Effector memory CD8-positive, alpha-beta T cell (primary cell): Measurements from ENCODE around the gene PTPRK.
A peak's percentile ranks its signal among the peaks of the same experiment; 100 is the strongest.

Experiments used
- ATAC-seq: fragments of 150-1000 bp; cut with Tn5 transposase; replicated peaks from 2 replicates; pipeline ENCODE4 v1.10.0; 2021; ENCODE audit warnings: mild to moderate bottlenecking, moderate library complexity
- DNase-seq, 3 experiments: peaks; one replicate each; pipeline ENCODE4 v3.0.0; 2021
- H3K27ac Mint-ChIP-seq, 2 donors: one replicate each; pipeline ENCODE4 v1.8.0; 2022; ENCODE audit warnings: mild to moderate bottlenecking in 2 of 2, mixed read lengths in 2 of 2, moderate library complexity in 2 of 2
- H3K27me3 Mint-ChIP-seq, 2 donors: one replicate each; pipeline ENCODE4 v1.8.0; 2022; ENCODE audit warnings: mixed read lengths in 2 of 2
- H3K36me3 Mint-ChIP-seq: one replicate; pipeline ENCODE4 v1.8.0; 2022; ENCODE audit warnings: mild to moderate bottlenecking, moderate library complexity, mixed read lengths; ENCODE audit not compliant: insufficient read depth
- H3K4me1 Mint-ChIP-seq, 2 donors: one replicate each; pipeline ENCODE4 v1.8.0; 2022; ENCODE audit warnings: low read depth in 2 of 2, mixed read lengths in 2 of 2
- H3K4me3 Mint-ChIP-seq, 2 donors: one replicate each; pipeline ENCODE4 v1.8.0; 2022; ENCODE audit warnings: mild to moderate bottlenecking in 2 of 2, mixed read lengths in 2 of 2, moderate library complexity in 2 of 2
- H3K9me3 Mint-ChIP-seq, 2 donors: one replicate each; pipeline ENCODE4 v1.8.0; 2022; ENCODE audit warnings: mixed read lengths in 2 of 2

PTPRK gene

GRCh38 chr6:128124713-128125112 lies 395.7 kb downstream of the PTPRK start:
- H3K4me1 Mint-ChIP-seq, result no peaks in the 10 kb centered on the region
- no peaks in the 10 kb centered on the region for H3K9me3 Mint-ChIP-seq
- H3K36me3 Mint-ChIP-seq, result peaks cover 4% of the 10 kb centered on the region
- ATAC-seq (no peak), DNase-seq (no peak)
- no peak overlapping the region for H3K27ac Mint-ChIP-seq
- H3K4me3 Mint-ChIP-seq, result no peak overlapping the region
- H3K27me3 Mint-ChIP-seq, result no peaks in the 10 kb centered on the region

- DNase-seq, result no peak
- Mint-ChIP-seq H3K4me3 (no peak overlapping the region), H3K4me1 (no peaks in the 10 kb centered on the region), H3K9me3 (no peaks in the 10 kb centered on the region), H3K27ac (no peak overlapping the region), H3K27me3 (no peaks in the 10 kb centered on the region), H3K36me3 (peaks cover 4% of the 10 kb centered on the region)
- ATAC-seq, result no peak
These were observed 398.8 kb downstream of the PTPRK start for GRCh38 chr6:128121610-128122009.

GRCh38 chr6:128121190-128121589 lies 399.2 kb downstream of the PTPRK start:
- H3K4me3 Mint-ChIP-seq, result no peak overlapping the region
- no peak overlapping the region for H3K27ac Mint-ChIP-seq
- ATAC-seq (no peak), DNase-seq (no peak)
- no peaks in the 10 kb centered on the region for H3K27me3 Mint-ChIP-seq
- H3K4me1 Mint-ChIP-seq, result no peaks in the 10 kb centered on the region
- peaks cover 3% of the 10 kb centered on the region for H3K36me3 Mint-ChIP-seq
- H3K9me3 Mint-ChIP-seq, result no peaks in the 10 kb centered on the region

- ATAC-seq (no peak), DNase-seq (no peak)
- no peaks in the 10 kb centered on the region for H3K36me3 Mint-ChIP-seq
- H3K9me3 Mint-ChIP-seq, result peaks cover 3 to 7% of the 10 kb centered on the region in 2 donors
- H3K27me3 Mint-ChIP-seq, result no peaks in the 10 kb centered on the region
- no peak overlapping the region for H3K4me3 Mint-ChIP-seq
- no peak overlapping the region for H3K27ac Mint-ChIP-seq
- H3K4me1 Mint-ChIP-seq, result no peaks in the 10 kb centered on the region
These were observed 402.0 kb downstream of the PTPRK start for GRCh38 chr6:128118401-128118800.

GRCh38 chr6:128117916-128118315 lies 402.5 kb downstream of the PTPRK start:
- DNase-seq (no peak), ATAC-seq (no peak)
- Mint-ChIP-seq H3K9me3 (peaks cover 3 to 7% of the 10 kb centered on the region in 2 donors), H3K36me3 (no peaks in the 10 kb centered on the region), H3K4me3 (no peak overlapping the region), H3K27me3 (no peaks in the 10 kb centered on the region), H3K4me1 (peaks cover 1% of the 10 kb centered on the region in 2 donors), H3K27ac (no peak overlapping the region)

GRCh38 chr6:128114164-128114563 lies 406.2 kb downstream of the PTPRK start:
- no peak for ATAC-seq
- no peak for DNase-seq
- Mint-ChIP-seq H3K4me3 (no peak overlapping the region), H3K9me3 (peaks cover 3 to 7% of the 10 kb centered on the region in 2 donors), H3K36me3 (no peaks in the 10 kb centered on the region), H3K27me3 (no peaks in the 10 kb centered on the region), H3K27ac (no peak overlapping the region), H3K4me1 (peaks cover 8 to 12% of the 10 kb centered on the region in 2 donors)

GRCh38 chr6:128112494-128112893 lies 407.9 kb downstream of the PTPRK start:
- H3K4me1 Mint-ChIP-seq, result peaks cover 8 to 12% of the 10 kb centered on the region in 2 donors
- DNase-seq, result no peak
- ATAC-seq, result peak; percentile 58
- peaks cover 3 to 7% of the 10 kb centered on the region in 2 donors for H3K9me3 Mint-ChIP-seq
- no peaks in the 10 kb centered on the region for H3K27me3 Mint-ChIP-seq
- peak overlapping the region; percentile 2 for H3K27ac Mint-ChIP-seq
- peak overlapping the region; percentile 59 to 63 for H3K4me3 Mint-ChIP-seq
- no peaks in the 10 kb centered on the region for H3K36me3 Mint-ChIP-seq

- no peak for DNase-seq
- Mint-ChIP-seq H3K27me3 (no peaks in the 10 kb centered on the region), H3K9me3 (peaks cover 3 to 7% of the 10 kb centered on the region in 2 donors), H3K4me3 (no peak overlapping the region), H3K27ac (no peak overlapping the region), H3K36me3 (no peaks in the 10 kb centered on the region), H3K4me1 (peaks cover 8 to 12% of the 10 kb centered on the region in 2 donors)
- no peak for ATAC-seq
These were observed 409.3 kb downstream of the PTPRK start for GRCh38 chr6:128111096-128111495.

- Mint-ChIP-seq H3K27me3 (no peaks in the 10 kb centered on the region), H3K4me1 (peaks cover 4 to 9% of the 10 kb centered on the region in 2 donors), H3K27ac (no peak overlapping the region), H3K9me3 (no peaks in the 10 kb centered on the region), H3K4me3 (no peak overlapping the region), H3K36me3 (no peaks in the 10 kb centered on the region)
- no peak for ATAC-seq
- no peak for DNase-seq
These were observed 412.7 kb downstream of the PTPRK start for GRCh38 chr6:128107682-128108081.

- Mint-ChIP-seq H3K27ac (no peak overlapping the region), H3K4me3 (no peak overlapping the region), H3K36me3 (no peaks in the 10 kb centered on the region), H3K9me3 (no peaks in the 10 kb centered on the region), H3K27me3 (no peaks in the 10 kb centered on the region), H3K4me1 (peaks cover 0 to 5% of the 10 kb centered on the region in 2 donors)
- DNase-seq, result no peak
- no peak for ATAC-seq
These were observed 420.7 kb downstream of the PTPRK start for GRCh38 chr6:128099571-128100197.

- H3K4me1 Mint-ChIP-seq, result peaks cover 0 to 13% of the 10 kb centered on the region in 2 donors
- no peak overlapping the region for H3K27ac Mint-ChIP-seq
- H3K9me3 Mint-ChIP-seq, result no peaks in the 10 kb centered on the region
- ATAC-seq, result no peak
- H3K27me3 Mint-ChIP-seq, result no peaks in the 10 kb centered on the region
- H3K36me3 Mint-ChIP-seq, result no peaks in the 10 kb centered on the region
- no peak overlapping the region for H3K4me3 Mint-ChIP-seq
- DNase-seq, result no peak
These were observed 422.3 kb downstream of the PTPRK start for GRCh38 chr6:128098000-128098581.

- Mint-ChIP-seq H3K36me3 (no peaks in the 10 kb centered on the region), H3K9me3 (no peaks in the 10 kb centered on the region), H3K4me1 (peaks cover 0 to 13% of the 10 kb centered on the region in 2 donors), H3K27ac (no peak overlapping the region), H3K27me3 (no peaks in the 10 kb centered on the region), H3K4me3 (no peak overlapping the region)
- ATAC-seq, result no peak
- no peak for DNase-seq
These were observed 423.4 kb downstream of the PTPRK start for GRCh38 chr6:128097009-128097408.

GRCh38 chr6:128095362-128095761 lies 425.0 kb downstream of the PTPRK start:
- ATAC-seq (no peak), DNase-seq (no peak)
- H3K9me3 Mint-ChIP-seq, result no peaks in the 10 kb centered on the region
- H3K27ac Mint-ChIP-seq, result no peak overlapping the region
- no peak overlapping the region for H3K4me3 Mint-ChIP-seq
- H3K27me3 Mint-ChIP-seq, result no peaks in the 10 kb centered on the region
- H3K36me3 Mint-ChIP-seq, result no peaks in the 10 kb centered on the region
- H3K4me1 Mint-ChIP-seq, result peaks cover 0 to 13% of the 10 kb centered on the region in 2 donors

GRCh38 chr6:128079021-128079420 lies 441.4 kb downstream of the PTPRK start:
- no peak overlapping the region for H3K27ac Mint-ChIP-seq
- H3K36me3 Mint-ChIP-seq, result no peaks in the 10 kb centered on the region
- H3K27me3 Mint-ChIP-seq, result peaks cover 7 to 10% of the 10 kb centered on the region in 2 donors
- no peak overlapping the region for H3K4me3 Mint-ChIP-seq
- no peaks in the 10 kb centered on the region for H3K9me3 Mint-ChIP-seq
- H3K4me1 Mint-ChIP-seq, result no peaks in the 10 kb centered on the region
- ATAC-seq (no peak), DNase-seq (no peak)
